GM10248 (cell line): Measurements from ENCODE around the gene FAM25G.

Experiments
- CTCF ChIA-PET: fragments of 300-600 bp; sonication (Branson Sonifier 250); formaldehyde crosslinking; extraction: SDS; loops from one replicate; lab custom pipeline; 2021; ENCODE audit warnings: antibody characterized with exemption; lab: Yijun Ruan, JAX
- POLR2A ChIA-PET: fragments of 350-650 bp; sonication (Branson Sonifier 250); formaldehyde crosslinking; extraction: SDS; loops from one replicate; lab custom pipeline; 2020; ENCODE audit warnings: antibody characterized with exemption; lab: Yijun Ruan, JAX
- DNase-seq: peaks from one replicate; pipeline ENCODE4 v3.0.0; 2012; ENCODE audit errors: extremely low spot score
- CTCF ChIP-seq: IDR thresholded peaks from 2 replicates; pipeline ENCODE4 v1.5.1; 2012; ENCODE audit warnings: mild to moderate bottlenecking, low read depth; ENCODE audit errors: extremely low read depth, missing control alignments, control extremely low read depth

FAM25G gene

GRCh38 chr10:47440207-47440606, 51.3 kb downstream of the FAM25G start:
- ChIA-PET POLR2A (no interaction called here), CTCF (no interaction called here)
- DNase-seq, result no peak
- no peak for TF ChIP-seq CTCF

GRCh38 chr10:47438857-47439474, 52.5 kb downstream of the FAM25G start:
- POLR2A ChIA-PET, result no interaction called here
- CTCF ChIA-PET, result no interaction called here

More at GRCh38 chr10:47438857-47439474, 52.5 kb downstream of the FAM25G start:
- DNase-seq, result no peak
- no peak for TF ChIP-seq CTCF
